ENCODE data around the gene ROBO3.

Gene ROBO3

DNA sequence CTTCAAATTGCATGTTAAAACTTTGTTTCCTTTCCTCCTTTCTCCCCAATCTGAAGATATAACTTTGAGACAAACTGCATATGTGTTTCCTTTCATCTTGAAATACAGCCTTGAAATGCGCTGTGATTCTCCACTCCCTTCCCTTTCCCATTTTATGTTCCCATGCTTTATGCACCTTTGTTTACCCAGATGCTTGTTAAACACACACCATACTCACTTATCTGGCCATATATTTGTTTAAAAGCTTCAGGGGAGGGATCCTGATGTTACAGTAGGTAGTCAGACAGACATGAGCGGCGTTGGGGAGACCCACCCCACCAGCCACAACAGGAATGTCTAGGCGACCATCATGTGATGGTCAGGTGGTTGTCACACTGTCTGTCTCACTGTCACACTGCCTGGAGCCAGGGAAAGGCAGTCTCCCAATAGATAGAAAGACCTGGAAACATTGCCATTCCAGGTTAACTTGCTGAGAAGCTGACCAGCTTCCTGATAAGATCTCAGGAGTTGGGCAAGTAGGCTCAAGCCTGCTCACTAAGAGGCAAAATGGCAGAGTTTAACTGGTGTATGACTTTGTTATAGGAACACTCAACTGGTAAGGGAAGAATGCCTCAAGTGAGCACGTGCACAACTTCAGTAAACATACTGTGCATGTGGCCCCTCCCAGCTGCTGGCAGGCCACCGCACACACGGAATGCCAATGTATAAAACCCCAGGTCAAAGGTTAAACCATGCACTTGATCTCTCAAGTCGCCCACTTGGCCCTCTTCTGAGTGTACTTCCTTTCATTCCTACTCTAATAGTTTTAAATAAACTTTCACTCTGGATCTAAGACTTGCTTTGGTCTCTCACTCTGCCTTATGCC lies 41.5 kb upstream of the ROBO3 start:
- Histone ChIP-seq H3K9me3 (ENCODE audit: insufficient read depth, low read length, severe bottlenecking) (no peaks in the 10 kb centered on the region), H3K9ac (ENCODE audit: low read depth, low read length) (no peak overlapping the region), H3K79me2 (ENCODE audit: insufficient read depth, low read length) (no peaks in the 10 kb centered on the region), H3K4me2 (ENCODE audit: insufficient read depth, low read length) (no peak overlapping the region), H3K27me3 (ENCODE audit: insufficient read depth, low read length, poor library complexity) (peaks cover 25% of the 10 kb centered on the region), H3K27ac (ENCODE audit: low read length) (no peak overlapping the region), H3K36me3 (ENCODE audit: insufficient read depth, low read length) (no peaks in the 10 kb centered on the region), H4K20me1 (ENCODE audit: insufficient read depth, low read length) (no peaks in the 10 kb centered on the region), H2AFZ (ENCODE audit: low read depth, low read length) (no peak overlapping the region), H3K4me3 (ENCODE audit: low read depth in 1 of 2, low read length in 2 of 2) (no peak overlapping the region), H3K4me1 (ENCODE audit: insufficient read depth, low read length) (no peaks in the 10 kb centered on the region)
- no peak for ATAC-seq (ENCODE audit: insufficient read depth, low read depth)
- DNase-seq, result no peak
- no peak for TF ChIP-seq EZH2 (IDR thresholded peaks at IDR 0.05; ENCODE audit: borderline replicate concordance, low read depth, low read length, severe bottlenecking)
- TF ChIP-seq, protein P1, sequence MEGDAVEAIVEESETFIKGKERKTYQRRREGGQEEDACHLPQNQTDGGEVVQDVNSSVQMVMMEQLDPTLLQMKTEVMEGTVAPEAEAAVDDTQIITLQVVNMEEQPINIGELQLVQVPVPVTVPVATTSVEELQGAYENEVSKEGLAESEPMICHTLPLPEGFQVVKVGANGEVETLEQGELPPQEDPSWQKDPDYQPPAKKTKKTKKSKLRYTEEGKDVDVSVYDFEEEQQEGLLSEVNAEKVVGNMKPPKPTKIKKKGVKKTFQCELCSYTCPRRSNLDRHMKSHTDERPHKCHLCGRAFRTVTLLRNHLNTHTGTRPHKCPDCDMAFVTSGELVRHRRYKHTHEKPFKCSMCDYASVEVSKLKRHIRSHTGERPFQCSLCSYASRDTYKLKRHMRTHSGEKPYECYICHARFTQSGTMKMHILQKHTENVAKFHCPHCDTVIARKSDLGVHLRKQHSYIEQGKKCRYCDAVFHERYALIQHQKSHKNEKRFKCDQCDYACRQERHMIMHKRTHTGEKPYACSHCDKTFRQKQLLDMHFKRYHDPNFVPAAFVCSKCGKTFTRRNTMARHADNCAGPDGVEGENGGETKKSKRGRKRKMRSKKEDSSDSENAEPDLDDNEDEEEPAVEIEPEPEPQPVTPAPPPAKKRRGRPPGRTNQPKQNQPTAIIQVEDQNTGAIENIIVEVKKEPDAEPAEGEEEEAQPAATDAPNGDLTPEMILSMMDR (IDR thresholded peaks at IDR 0.05; ENCODE audit: borderline replicate concordance, extremely low read depth, low read length, poor library complexity, severe bottlenecking), result no peak

- H3K9ac ChIP-seq (ENCODE audit: low read depth, low read length), result no peak overlapping the region
- no peak overlapping the region for H3K4me2 ChIP-seq (ENCODE audit: insufficient read depth, low read length)
- ATAC-seq (ENCODE audit: insufficient read depth, low read depth), result no peak
- no peak overlapping the region for H3K27ac ChIP-seq (ENCODE audit: low read length)
- no peak for TF ChIP-seq EZH2 (IDR thresholded peaks at IDR 0.05; ENCODE audit: borderline replicate concordance, low read depth, low read length, severe bottlenecking)
- TF ChIP-seq, protein P1 (IDR thresholded peaks at IDR 0.05; ENCODE audit: borderline replicate concordance, extremely low read depth, low read length, poor library complexity, severe bottlenecking), result no peak
- no peaks in the 10 kb centered on the region for H3K36me3 ChIP-seq (ENCODE audit: insufficient read depth, low read length)
- H3K27me3 ChIP-seq (ENCODE audit: insufficient read depth, low read length, poor library complexity), result peaks cover 18% of the 10 kb centered on the region
- no peaks in the 10 kb centered on the region for H4K20me1 ChIP-seq (ENCODE audit: insufficient read depth, low read length)
- H3K9me3 ChIP-seq (ENCODE audit: insufficient read depth, low read length, severe bottlenecking), result no peaks in the 10 kb centered on the region
- H3K79me2 ChIP-seq (ENCODE audit: insufficient read depth, low read length), result no peaks in the 10 kb centered on the region
- no peaks in the 10 kb centered on the region for H3K4me1 ChIP-seq (ENCODE audit: insufficient read depth, low read length)
- no peak for DNase-seq
- H2AFZ ChIP-seq (ENCODE audit: low read depth, low read length), result no peak overlapping the region
- H3K4me3 ChIP-seq (ENCODE audit: low read depth in 1 of 2, low read length in 2 of 2), result no peak overlapping the region
Observed at GRCh38 chr11:124825876-124826275, 39.4 kb upstream of the ROBO3 start.

DNA sequence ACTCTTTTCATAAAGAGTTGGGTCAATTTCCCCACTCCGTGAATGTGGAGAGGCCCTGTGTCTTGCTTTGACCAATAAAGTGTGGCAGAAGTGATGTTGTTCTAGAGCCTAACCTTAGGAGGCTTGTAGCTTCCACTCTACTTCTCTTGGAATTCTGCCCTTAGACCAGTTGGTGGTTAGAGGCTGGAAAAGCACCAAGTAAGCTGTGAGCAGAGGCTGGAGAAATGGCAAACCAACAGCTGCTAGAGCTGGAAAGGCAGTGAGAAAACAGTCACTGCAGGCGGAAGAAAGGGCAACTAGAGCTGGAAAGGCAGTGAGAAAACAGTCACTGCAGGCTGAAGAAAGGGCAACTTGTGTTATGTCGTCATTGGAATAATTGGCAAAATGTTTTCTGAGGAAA lies 35.2 kb upstream of the ROBO3 start:
- Histone ChIP-seq H3K4me1 (ENCODE audit: insufficient read depth, low read length) (no peaks in the 10 kb centered on the region), H3K9me3 (ENCODE audit: insufficient read depth, low read length, severe bottlenecking) (no peaks in the 10 kb centered on the region), H3K36me3 (ENCODE audit: insufficient read depth, low read length) (no peaks in the 10 kb centered on the region), H4K20me1 (ENCODE audit: insufficient read depth, low read length) (no peaks in the 10 kb centered on the region), H2AFZ (ENCODE audit: low read depth, low read length) (no peak overlapping the region), H3K79me2 (ENCODE audit: insufficient read depth, low read length) (no peaks in the 10 kb centered on the region), H3K4me2 (ENCODE audit: insufficient read depth, low read length) (no peak overlapping the region), H3K4me3 (ENCODE audit: low read depth in 1 of 2, low read length in 2 of 2) (no peak overlapping the region), H3K27ac (ENCODE audit: low read length) (no peak overlapping the region), H3K9ac (ENCODE audit: low read depth, low read length) (no peak overlapping the region), H3K27me3 (ENCODE audit: insufficient read depth, low read length, poor library complexity) (peaks cover 6% of the 10 kb centered on the region)
- TF ChIP-seq EZH2 (IDR thresholded peaks at IDR 0.05; ENCODE audit: borderline replicate concordance, low read depth, low read length, severe bottlenecking), result no peak
- TF ChIP-seq, protein P1 (IDR thresholded peaks at IDR 0.05; ENCODE audit: borderline replicate concordance, extremely low read depth, low read length, poor library complexity, severe bottlenecking), result no peak
- ATAC-seq (ENCODE audit: insufficient read depth, low read depth) (no peak), DNase-seq (no peak)

Data from DND-41 (cell line).